ENCODE results near the gene IMMP2L.
A peak's percentile ranks its signal among the peaks of the same experiment; 100 is the strongest.
"Not testable (repeated sequence)": the region's sequence is repeated elsewhere in the genome, so short reads cannot be mapped to it uniquely, and the experiment has no call there.

IMMP2L gene

GRCh38 chr7:111329367-111330234 is 232.7 kb downstream of the IMMP2L start:
- no peak for DNase-seq (ENCODE audit: low spot score)

- no peak for DNase-seq (ENCODE audit: low spot score)
Observed at GRCh38 chr7:111328487-111328886, 233.8 kb downstream of the IMMP2L start.

- DNase-seq (ENCODE audit: low spot score), result no peak
Observed at GRCh38 chr7:111324776-111325175, 237.5 kb downstream of the IMMP2L start.

- DNase-seq (ENCODE audit: low spot score), result no peak
Observed at GRCh38 chr7:111324228-111324627, 238.1 kb downstream of the IMMP2L start.

- DNase-seq (ENCODE audit: low spot score), result not testable (repeated sequence)
Observed at GRCh38 chr7:111323670-111324069, 238.6 kb downstream of the IMMP2L start.

- no peak for DNase-seq (ENCODE audit: low spot score)
Observed at GRCh38 chr7:111320133-111320532, 242.2 kb downstream of the IMMP2L start.

GRCh38 chr7:111312966-111313365 is 249.3 kb downstream of the IMMP2L start:
- DNase-seq (ENCODE audit: low spot score), result no peak

GRCh38 chr7:111308691-111309090 is 253.6 kb downstream of the IMMP2L start:
- DNase-seq (ENCODE audit: low spot score), result no peak

GRCh38 chr7:111301891-111302290 is 260.4 kb downstream of the IMMP2L start:
- DNase-seq (ENCODE audit: low spot score), result no peak

GRCh38 chr7:111294494-111294893 is 267.8 kb downstream of the IMMP2L start:
- DNase-seq (ENCODE audit: low spot score), result no peak

GRCh38 chr7:111292026-111292470 is 270.2 kb downstream of the IMMP2L start:
- no peak for DNase-seq (ENCODE audit: low spot score)

GRCh38 chr7:111290982-111291381 is 271.3 kb downstream of the IMMP2L start:
- DNase-seq (ENCODE audit: low spot score), result no peak

- no peak for DNase-seq (ENCODE audit: low spot score)
Observed at GRCh38 chr7:111290419-111290818, 271.9 kb downstream of the IMMP2L start.

GRCh38 chr7:111288441-111288840 is 273.9 kb downstream of the IMMP2L start:
- not testable (repeated sequence) for DNase-seq (ENCODE audit: low spot score)

- DNase-seq (ENCODE audit: low spot score), result no peak
Observed at GRCh38 chr7:111282626-111283025, 279.7 kb downstream of the IMMP2L start.

GRCh38 chr7:111274857-111275256 is 287.4 kb downstream of the IMMP2L start:
- peak; percentile 16 for DNase-seq (ENCODE audit: low spot score)

- DNase-seq (ENCODE audit: low spot score), result no peak
Observed at GRCh38 chr7:111272092-111272491, 290.2 kb downstream of the IMMP2L start.

GRCh38 chr7:111270794-111271193 is 291.5 kb downstream of the IMMP2L start:
- DNase-seq (ENCODE audit: low spot score), result not testable (repeated sequence)

GRCh38 chr7:111268941-111269340 is 293.4 kb downstream of the IMMP2L start:
- DNase-seq (ENCODE audit: low spot score), result no peak

GRCh38 chr7:111266613-111267012 is 295.7 kb downstream of the IMMP2L start:
- DNase-seq (ENCODE audit: low spot score), result no peak

GRCh38 chr7:111265394-111265793 is 296.9 kb downstream of the IMMP2L start:
- DNase-seq (ENCODE audit: low spot score), result no peak

GRCh38 chr7:111264981-111265380 is 297.3 kb downstream of the IMMP2L start:
- DNase-seq (ENCODE audit: low spot score), result no peak

GRCh38 chr7:111264111-111264868 is 298.0 kb downstream of the IMMP2L start:
- DNase-seq (ENCODE audit: low spot score), result no peak
